GM19023 (cell line): ENCODE data around the gene WDR46.
"Not testable (repeated sequence)": the region's sequence is repeated elsewhere in the genome, so short reads cannot be mapped to it uniquely, and the experiment has no call there.

ENCODE experiments used
- ATAC-seq: cut with Tn5 transposase; IDR thresholded peaks from one replicate; pipeline ENCODE4 v1.9.1; 2021; ENCODE audit warnings: mild to moderate bottlenecking, moderate library complexity; ENCODE audit not compliant: unreplicated experiment

Gene WDR46

GRCh38 chr6:33289784-33290315 lies 811 bp upstream of the WDR46 start:
- ATAC-seq: no peak

GRCh38 chr6:33288141-33288920 lies 708 bp downstream of the WDR46 start:
- ATAC-seq: no peak

- no peak for ATAC-seq
Observed at GRCh38 chr6:33286946-33287914, 1.8 kb downstream of the WDR46 start.

- not testable (repeated sequence) for ATAC-seq
Observed at GRCh38 chr6:33285214-33285613, 3.8 kb downstream of the WDR46 start.

- ATAC-seq: no peak
Observed at GRCh38 chr6:33280539-33280938, 8.5 kb downstream of the WDR46 start.

GRCh38 chr6:33279971-33280511 lies 9.0 kb downstream of the WDR46 start:
- no peak for ATAC-seq

GRCh38 chr6:33279257-33279695 lies 9.8 kb downstream of the WDR46 start:
- ATAC-seq: no peak

- ATAC-seq: no peak
Observed at GRCh38 chr6:33278810-33279209, 10.2 kb downstream of the WDR46 start.

GRCh38 chr6:33278392-33278741 lies 10.7 kb downstream of the WDR46 start:
- no peak for ATAC-seq

- ATAC-seq: peak; percentile 23
Observed at GRCh38 chr6:33277663-33278391, 11.2 kb downstream of the WDR46 start.

- peak; percentile 59 for ATAC-seq
Observed at GRCh38 chr6:33276864-33277662, 12.0 kb downstream of the WDR46 start, which contains the start of gene B3GALT4. Gene B3GALT4 (plus strand): TSS chr6:33277123. CDS start chr6:33277420, 297 bp downstream.

- ATAC-seq: no peak
Observed at GRCh38 chr6:33276581-33276863, 12.5 kb downstream of the WDR46 start.

GRCh38 chr6:33275795-33276580 lies 13.1 kb downstream of the WDR46 start:
- ATAC-seq: not testable (repeated sequence)

- ATAC-seq: no peak
Observed at GRCh38 chr6:33273924-33274902, 14.8 kb downstream of the WDR46 start.

- no peak for ATAC-seq
Observed at GRCh38 chr6:33273129-33273923, 15.7 kb downstream of the WDR46 start.

GRCh38 chr6:33272275-33273128 lies 16.5 kb downstream of the WDR46 start:
- no peak for ATAC-seq
